NB4 (cell line): ENCODE results near the gene NPHP3.

Source experiments
- DNase-seq: peaks from one replicate; pipeline ENCODE4 v3.0.0; 2010; ENCODE audit warnings: low read depth
- H3K4me3 ChIP-seq: one replicate; pipeline ENCODE4 v1.5.1; 2011; ENCODE audit warnings: mild to moderate bottlenecking, low read depth, low read length, moderate library complexity
- CTCF ChIP-seq: IDR thresholded peaks from one replicate; pipeline ENCODE4 v1.5.1; 2012; ENCODE audit warnings: low read depth, low read length
- MAX ChIP-seq: IDR thresholded peaks from 2 replicates; pipeline ENCODE4 v1.6.1; 2011; ENCODE audit warnings: low read depth, low read length
- MYC ChIP-seq: IDR thresholded peaks from 2 replicates; pipeline ENCODE4 v1.6.1; 2011; ENCODE audit warnings: low read depth, low read length
- POLR2A ChIP-seq: IDR thresholded peaks from 2 replicates; pipeline ENCODE4 v1.6.1; 2011; ENCODE audit warnings: mild to moderate bottlenecking; ENCODE audit not compliant: insufficient read length; ENCODE audit errors: extremely low read depth

Gene NPHP3

GRCh38 chr3:132721479-132722164 lies 587 bp downstream of the NPHP3 start:
- peak; percentile 70 for DNase-seq
- no peak for TF ChIP-seq MAX
- no peak for TF ChIP-seq CTCF
- no peak for TF ChIP-seq POLR2A
- TF ChIP-seq MYC = no peak
- peak overlapping the region; percentile 67 for H3K4me3 ChIP-seq

GRCh38 chr3:132720228-132720627 lies 2.0 kb downstream of the NPHP3 start:
- H3K4me3 ChIP-seq = no peak overlapping the region
- peak; percentile 5 for DNase-seq
- TF ChIP-seq MAX (no peak), MYC (no peak), CTCF (no peak), POLR2A (no peak)

- no peak for TF ChIP-seq POLR2A
- TF ChIP-seq CTCF = no peak
- TF ChIP-seq MAX = no peak
- no peak for TF ChIP-seq MYC
- H3K4me3 ChIP-seq = no peak overlapping the region
- no peak for DNase-seq
Measured at GRCh38 chr3:132716372-132716771, 5.8 kb downstream of the NPHP3 start.

- no peak overlapping the region for H3K4me3 ChIP-seq
- TF ChIP-seq MYC (no peak), MAX (no peak), CTCF (no peak), POLR2A (no peak)
- no peak for DNase-seq
Measured at GRCh38 chr3:132713977-132714727, 8.1 kb downstream of the NPHP3 start.

GRCh38 chr3:132710311-132710710 lies 11.9 kb downstream of the NPHP3 start:
- DNase-seq = no peak
- TF ChIP-seq MAX = no peak
- no peak overlapping the region for H3K4me3 ChIP-seq

- H3K4me3 ChIP-seq = no peak overlapping the region
- DNase-seq = no peak
Measured at GRCh38 chr3:132709761-132710160, 12.4 kb downstream of the NPHP3 start.

More at GRCh38 chr3:132709761-132710160, 12.4 kb downstream of the NPHP3 start:
- no peak for TF ChIP-seq POLR2A
- no peak for TF ChIP-seq CTCF
- no peak for TF ChIP-seq MYC
- TF ChIP-seq MAX = no peak
